Stimulated activated CD8-positive, alpha-beta memory T cell treated with anti-CD3 and anti-CD28 coated beads, Interleukin-2, amount 100 ng/mL, for 48 hours (primary cell): ENCODE data around the gene PSMB2.

Experiments
- DNase-seq, 2 donors: peaks; one replicate each; pipeline ENCODE4 v3.0.0-alpha.2; 2020; ENCODE audit warnings: low read depth in 2 of 2

Gene PSMB2

DNA sequence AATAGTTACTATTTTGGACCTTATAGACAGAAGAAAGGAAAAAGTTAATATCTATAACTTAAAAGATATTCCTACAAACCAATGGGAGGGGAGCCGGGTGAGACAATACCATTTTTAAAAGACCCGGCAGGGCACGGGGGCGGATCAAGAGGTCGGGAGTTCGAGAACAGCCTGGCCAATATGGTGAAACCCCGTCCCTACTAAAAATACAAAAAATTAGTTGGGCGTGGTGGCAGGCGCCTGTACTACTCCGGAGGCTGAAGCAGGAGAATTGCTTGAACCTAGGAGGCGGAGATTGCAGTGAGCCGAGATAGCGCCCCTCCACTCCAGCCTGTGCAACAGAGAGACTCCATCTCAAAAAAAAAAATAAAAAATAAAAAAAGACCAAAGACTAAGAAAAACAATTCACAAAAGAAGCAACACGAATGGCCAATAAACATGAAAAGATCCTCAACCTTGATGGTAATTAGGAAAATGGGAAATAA lies 1.2 kb upstream of the PSMB2 start:
- DNase-seq = no peak

DNA sequence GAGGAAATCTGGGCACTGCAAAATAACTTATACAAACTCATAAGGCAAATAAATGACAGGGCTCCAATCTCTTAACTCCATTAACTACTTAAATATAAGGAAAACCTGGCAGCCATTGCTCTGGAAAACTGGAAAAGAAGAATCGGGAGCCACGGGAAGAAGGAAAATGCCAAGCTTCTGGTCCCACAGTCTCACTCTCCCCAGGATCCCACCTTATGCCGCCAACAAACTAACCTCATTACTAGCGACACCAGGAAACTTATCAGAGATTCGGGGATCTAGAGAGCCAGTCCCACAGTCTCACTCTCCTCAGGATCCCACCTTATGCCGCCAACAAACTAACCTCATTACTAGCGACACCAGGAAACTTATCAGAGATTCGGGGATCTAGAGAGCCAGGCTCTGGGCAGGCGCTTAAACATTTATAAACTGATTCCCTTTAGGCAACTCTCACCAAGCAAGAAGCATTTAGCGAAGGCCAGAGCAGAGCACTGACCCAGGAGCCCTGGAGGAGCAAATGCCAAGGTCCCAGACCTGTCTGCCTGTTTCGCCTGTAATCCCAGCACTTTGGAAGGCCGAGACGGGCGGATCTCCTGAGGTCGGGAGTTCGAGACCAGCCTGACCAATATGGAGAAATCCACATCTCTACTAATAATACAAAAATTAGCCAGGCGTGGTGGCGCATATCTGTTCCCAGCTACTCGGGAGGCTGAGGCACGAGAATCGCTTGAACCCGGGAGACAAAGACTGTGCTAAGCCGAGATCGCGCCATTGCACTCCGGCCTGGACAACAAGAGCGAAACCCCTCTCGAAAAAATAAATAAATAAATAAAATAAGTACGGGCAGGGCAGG lies 720 bp downstream of the PSMB2 start:
- DNase-seq = no peak

DNA sequence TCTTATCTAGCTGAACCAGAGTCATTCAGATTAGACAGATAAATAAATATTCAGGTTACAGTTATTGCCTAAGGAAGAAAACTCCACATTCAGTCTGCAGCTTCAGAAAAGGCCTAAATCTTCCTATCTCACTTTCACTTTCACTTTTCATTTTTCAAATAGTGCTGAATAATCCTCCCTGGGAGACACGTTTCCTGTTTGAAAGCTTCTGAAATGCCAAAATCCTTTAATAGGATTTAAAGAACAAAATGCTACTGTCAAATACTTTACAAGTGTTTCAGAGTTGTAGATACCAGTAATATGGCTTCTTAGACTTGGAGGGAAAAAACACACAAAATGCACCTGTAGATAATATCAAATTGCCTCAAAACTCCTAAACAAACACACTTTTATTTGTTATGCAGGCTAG lies 3.9 kb downstream of the PSMB2 start:
- DNase-seq = no peak

DNA sequence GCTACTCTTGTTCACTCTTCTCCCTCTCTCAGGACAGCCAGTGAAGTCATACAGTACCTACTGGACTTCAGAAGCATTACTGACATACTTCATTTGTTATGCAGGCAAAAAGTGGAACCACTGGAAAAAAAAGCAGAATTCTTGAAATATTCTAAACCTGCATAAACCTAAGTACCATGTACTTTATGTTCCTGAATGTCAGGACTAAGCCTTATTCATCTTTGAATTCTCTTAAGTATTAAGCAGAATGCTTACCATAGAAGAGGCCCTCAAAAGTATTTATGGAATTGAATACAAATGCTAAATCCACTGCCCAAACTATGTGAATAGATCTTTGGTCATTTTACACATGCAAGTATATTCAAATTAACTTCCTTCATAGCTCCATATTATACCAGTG lies 7.8 kb downstream of the PSMB2 start:
- no peak for DNase-seq

DNA sequence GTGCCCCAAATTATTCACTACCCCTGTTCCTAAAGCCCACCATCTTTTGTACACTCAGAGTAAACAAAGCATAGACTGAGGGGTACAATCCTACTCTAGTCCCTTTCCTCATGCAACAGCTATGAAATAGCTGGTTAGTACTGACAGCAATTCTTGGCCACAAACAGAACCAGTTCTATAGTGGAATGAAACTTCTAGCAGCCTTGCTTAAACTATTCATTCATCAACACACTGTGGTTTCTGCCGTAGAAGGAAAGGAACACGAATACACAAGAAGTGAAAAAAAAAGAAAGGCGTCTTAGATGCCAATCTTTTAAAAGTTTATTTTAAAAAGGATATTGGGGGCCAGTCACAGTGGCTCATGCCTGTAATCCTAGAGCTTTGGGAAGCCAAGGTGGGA lies 9.9 kb downstream of the PSMB2 start:
- no peak for DNase-seq

DNA sequence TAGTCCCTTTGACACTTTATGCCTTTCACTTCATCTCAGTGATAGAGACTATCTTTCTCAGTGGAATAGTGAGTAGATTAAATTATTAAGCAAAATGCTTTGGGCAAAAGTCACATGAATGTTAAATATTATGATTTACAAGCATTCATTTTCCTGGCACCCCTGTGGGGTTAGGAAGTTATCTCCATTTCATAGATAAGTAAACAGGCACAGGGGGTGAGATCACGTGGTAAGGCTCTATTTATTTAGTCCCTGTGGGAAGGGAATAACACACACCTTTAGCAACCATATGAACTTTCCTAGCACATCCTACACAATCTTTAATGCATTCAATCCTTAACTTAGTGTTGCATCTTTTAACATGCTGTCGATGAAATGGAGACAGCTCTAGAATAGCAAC lies 12.3 kb downstream of the PSMB2 start:
- DNase-seq = no peak

DNA sequence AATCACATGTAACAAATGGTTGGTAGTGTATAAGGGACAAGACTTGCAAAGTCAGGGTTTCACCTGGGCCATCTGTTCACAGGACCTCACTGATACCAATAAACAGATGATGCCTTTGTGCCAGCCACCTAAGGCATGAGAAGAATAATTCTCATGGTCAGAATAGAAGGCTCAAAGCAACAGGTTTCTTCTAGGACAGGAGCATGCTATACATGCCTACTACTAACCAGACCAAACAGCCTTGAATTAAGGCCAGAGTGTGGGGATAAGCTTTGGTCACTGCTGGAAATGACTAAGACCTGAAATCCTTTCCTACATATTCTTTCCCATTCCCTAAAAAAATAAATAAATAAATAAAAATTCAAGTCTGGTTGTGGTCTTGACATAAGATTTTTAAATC lies 17.5 kb downstream of the PSMB2 start:
- DNase-seq = no peak

DNA sequence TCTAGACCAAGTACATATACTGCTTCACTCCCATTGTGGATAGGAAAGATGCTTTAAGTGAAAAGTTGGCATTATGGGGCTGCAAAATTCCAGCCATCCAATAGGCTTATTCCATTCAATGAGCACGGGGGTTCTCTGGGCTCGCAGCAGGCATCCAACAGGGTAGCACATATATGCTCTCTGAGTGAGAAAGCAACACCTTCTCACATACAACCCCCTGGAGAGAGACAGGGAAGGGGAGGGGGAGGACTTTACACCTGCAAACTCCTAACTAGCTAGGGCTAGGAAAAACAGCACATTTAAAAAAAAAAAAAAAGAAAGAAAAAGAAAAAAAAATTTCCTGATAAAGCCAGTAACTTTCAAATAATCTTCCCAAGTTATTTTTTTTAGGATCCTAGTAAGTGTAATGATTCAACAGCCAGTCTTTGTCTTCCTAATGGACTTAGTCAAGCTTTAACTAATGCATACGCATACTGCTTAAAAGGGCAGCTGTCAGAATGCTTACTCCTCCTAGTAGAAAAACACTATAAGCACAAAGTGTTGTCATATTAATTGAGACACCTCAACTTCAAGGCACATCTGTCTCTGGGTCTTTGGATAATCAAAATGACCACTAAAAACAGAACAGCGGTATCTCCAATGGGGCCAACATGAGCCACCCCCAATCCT lies 18.7 kb downstream of the PSMB2 start:
- DNase-seq = no peak

DNA sequence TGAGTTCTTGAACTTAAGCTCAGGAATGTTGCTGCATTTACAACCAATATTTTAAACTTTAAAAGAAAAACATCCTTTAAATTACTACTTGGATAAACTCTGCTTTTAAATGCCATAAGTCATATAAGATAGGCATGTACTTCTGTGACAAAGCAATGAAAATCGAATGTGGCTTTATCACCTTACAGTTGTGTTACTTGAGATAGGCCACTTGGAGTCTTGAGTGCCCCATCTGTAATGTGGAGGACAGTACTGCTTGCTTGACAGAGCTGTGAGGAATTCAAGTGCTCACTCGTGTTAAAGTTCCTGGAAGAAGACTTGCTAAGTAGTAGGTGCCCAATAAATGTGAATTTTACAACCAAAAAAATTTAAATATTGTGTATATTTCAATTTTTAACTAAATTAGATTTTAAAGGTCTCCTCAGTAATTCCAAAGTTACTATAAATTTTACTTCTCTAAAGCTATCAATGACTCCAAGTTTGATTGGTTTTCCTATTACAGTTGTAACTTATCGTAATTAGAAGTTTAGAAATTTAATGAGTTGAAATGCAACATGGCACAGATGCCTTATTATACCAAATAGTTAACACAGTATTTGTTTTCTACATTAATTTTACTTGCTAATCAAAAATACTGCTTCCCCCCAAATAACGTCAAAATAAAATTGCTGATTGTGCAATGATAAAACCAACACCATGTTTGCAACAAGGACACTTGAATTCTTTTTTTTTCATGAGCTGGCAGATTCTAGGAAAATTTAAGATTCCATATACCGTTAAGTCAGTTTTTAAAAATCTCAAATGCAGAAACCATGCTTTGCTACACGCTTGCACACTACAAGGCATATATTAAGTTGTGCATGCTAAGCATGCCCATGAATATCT lies 21.8 kb downstream of the PSMB2 start:
- no peak for DNase-seq

DNA sequence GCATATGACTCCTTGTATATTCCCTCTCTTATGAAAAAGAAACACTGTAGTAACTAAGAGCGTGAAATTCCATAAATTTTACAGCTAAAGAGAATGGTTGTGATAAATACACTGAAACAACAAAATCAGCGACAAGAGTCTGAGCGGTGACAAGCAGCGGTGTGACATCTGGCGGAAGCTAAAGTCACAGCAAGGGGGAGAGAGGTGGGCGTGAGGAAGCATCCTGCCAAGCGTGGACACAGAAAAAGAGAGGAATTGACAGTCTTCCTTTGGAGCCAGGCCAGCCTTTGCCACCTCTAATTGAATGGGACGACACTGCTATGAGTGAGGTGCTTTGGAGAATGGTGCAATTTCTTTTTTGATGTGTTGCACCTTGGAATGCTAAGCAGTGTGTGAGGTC lies 25.9 kb downstream of the PSMB2 start:
- DNase-seq = no peak

DNA sequence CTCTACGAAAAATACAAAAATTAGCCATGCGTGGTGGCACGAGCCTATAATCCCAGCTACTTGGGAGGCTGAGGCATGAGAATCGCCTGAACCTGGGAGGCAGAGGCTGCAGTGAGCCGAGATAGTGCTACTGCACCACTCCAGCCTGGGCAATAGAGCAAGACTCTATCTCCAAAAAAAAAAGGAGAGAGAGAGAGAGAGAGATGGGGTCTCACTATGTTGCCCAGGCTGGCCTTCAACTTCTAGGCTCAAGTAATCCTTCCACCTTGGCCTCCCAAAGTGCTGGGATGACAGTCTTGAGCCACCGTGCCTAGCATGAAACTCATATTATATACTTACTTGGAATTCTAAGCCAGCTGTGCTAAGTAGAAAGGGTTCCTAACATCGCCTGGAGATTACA lies 29.7 kb downstream of the PSMB2 start:
- no peak for DNase-seq

DNA sequence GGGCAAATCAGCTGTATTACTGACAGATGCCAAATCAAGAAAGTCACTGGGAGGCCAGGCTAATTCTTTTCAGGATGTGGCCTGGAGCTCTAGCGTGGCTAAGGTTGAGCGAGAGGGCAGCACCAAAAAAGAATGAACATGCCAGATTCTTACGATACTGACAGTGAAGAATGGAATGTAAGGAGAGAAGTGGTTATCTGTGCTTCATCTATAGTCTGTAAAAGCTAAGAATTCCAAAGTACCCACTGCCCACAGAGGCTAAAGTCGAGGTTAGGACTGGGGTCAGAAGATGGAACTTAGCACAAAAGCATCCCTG lies 35.5 kb downstream of the PSMB2 start:
- no peak for DNase-seq

DNA sequence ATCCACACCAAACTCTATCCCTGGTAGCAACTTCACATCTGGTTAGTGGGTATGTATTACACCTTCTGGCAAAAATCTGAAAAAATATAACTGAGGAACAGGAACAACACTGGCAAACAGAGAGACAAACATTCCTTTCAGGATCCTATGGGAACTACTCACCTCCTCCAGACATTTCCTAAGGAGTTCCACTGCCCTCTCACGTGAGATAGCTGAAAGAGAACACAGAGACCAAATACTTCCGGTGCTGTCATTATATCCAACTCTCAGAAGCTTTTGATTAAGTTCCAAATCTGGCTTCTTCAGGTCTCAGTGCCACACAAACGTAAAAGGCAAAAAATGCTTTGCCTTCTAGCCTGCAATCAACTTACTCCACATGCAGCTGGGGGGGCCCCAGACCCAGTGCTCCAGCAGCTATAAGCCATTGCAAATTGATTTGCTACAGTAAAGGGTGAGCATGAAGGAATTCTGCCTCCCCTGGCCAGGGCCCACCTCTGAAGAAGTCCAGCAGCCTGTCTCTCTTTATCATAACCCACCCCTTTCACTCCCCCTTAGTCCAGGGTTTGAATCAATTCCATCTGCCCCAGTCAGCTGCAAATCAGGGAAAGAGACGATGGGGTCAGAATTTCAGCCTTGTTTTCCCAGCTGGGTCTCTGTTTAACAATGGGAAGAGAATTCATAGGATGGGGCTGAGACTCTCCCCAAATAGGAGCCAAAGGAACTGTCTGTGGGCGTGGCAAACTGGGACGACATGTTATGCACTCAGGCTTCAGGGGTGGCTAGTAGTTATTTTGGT lies 36.1 kb downstream of the PSMB2 start:
- DNase-seq = no peak

DNA sequence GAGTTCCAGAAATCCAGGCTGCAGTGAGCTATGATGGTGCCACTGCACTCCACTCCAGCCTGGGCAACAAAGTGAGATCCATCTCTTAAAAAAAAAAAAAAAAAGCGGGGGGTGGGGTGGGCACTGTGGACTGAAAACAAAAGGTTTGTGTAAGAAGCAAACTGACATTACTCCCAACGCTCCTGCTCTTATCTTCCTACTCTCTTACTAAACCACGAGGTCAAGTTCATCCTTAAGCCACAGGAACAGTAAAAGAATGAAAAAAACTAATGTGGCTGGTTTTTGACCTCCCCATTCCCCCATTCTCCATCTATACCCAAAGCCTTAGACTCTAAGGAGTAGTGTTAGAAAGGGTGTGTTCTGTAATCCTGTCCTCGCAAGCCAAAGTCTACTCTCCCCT lies 37.4 kb downstream of the PSMB2 start:
- no peak for DNase-seq

DNA sequence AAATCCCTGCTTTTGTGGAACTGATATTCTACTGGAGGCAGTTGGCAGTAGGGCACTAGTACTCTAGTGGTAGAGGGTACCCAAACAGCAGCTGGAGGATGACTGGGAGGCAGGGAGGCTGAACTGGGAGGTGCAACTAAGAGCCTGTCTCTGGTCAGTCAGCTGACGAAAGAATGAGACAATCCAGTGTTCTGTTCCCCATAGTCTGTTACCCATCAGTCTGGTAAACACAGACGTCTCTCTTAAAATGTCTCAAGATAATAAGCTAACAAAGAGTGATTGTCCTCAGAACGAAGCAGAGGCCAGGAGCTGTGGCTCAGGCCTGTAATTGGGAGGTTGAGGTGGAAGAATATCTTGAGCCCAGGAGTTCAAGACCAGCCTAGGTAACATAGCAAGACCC lies 37.9 kb downstream of the PSMB2 start:
- no peak for DNase-seq

DNA sequence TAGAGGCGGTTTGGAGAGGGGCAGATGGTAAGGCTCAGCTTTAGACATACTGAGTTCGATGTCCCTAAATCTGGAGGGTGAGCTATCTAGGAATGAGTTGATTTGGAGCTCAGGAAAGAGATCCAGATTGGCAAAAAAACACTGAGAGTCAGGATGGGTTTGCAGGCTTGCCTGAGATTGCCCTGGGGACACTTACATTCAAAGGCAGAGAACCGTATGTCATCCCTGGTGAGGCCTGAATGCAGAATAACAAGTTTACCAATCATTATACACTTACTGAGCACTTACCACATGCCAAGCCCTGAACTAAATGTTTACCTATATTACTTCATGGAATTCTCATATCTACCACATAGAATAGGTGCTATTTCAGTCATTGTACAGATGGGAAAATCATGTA lies 40.7 kb downstream of the PSMB2 start:
- DNase-seq = no peak

DNA sequence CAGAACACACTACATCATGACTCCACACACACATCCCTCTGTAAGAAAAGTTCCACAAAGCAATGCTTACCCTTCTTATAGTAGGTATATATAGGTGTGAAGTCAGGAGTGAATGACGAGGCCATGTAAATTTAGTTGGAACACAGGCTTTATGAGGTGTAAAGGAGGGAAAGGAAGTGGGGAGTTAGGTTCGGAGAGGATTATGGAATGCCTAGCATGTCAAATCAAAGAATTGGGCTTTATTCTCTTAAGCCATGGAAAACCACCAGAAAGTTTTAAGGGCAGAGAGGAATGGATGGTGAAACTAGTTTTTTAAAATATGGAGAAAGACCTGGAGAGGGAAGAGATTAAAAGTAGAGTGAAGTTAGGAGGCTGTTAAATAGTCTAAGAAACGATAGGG lies 41.9 kb downstream of the PSMB2 start:
- no peak for DNase-seq

DNA sequence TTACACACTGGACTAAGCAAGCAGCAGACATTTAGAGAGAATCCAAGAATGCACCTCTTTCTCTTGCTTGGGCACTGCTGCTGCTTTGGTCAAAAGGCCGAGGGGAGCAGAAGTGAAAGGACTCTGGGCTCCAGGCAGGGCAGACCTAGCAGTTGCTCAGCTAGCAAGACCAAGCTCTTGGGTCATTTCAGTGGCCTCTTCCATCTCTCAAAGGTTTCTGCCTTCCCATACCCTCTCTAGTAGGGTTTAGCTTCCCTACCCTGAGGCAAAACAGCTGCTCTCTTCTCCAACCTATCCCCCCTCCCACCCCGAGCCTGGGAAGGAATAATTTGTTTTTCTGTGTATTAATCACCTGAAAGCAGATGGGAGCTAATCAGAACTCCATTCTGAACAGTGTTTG lies 42.4 kb downstream of the PSMB2 start:
- no peak for DNase-seq

DNA sequence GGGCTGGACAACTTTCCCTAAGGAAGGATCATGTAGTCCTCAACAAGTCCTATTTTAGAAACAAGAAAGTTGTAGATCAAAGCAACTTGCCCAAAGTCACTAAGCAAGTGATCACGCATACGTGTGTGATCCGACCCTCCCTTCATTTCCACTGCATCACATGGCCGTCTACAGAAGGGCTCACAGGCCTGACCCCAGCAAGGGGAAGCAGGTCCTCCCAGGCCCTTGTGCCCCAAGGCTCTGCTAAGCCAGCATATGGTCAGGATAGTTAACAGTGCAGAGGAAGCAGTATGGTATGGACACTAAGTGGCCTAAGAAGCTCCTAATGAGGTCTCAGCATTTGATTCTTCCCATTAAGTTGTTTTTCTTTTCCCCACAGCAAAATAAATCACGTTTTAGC lies 43.5 kb downstream of the PSMB2 start:
- no peak for DNase-seq

DNA sequence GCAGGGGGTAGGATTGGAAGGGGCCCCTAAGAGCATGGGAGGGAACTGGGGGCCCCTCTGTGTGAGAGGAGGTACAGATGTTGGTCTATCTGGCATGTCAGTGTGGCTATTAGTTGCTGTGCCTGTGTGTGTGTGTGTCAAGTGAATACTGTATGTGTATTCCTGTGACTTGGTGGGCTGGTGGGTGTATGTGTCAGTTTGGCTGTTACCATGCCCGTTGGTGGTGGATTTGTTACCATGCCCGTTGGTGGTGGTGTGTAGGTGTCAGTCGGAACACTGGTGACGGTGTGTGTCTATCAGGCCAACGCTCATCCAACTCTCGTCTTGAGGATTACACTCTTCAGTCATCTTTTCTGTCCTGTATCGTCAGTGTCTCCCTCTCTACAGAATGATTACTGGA lies 45.6 kb downstream of the PSMB2 start:
- DNase-seq = no peak

DNA sequence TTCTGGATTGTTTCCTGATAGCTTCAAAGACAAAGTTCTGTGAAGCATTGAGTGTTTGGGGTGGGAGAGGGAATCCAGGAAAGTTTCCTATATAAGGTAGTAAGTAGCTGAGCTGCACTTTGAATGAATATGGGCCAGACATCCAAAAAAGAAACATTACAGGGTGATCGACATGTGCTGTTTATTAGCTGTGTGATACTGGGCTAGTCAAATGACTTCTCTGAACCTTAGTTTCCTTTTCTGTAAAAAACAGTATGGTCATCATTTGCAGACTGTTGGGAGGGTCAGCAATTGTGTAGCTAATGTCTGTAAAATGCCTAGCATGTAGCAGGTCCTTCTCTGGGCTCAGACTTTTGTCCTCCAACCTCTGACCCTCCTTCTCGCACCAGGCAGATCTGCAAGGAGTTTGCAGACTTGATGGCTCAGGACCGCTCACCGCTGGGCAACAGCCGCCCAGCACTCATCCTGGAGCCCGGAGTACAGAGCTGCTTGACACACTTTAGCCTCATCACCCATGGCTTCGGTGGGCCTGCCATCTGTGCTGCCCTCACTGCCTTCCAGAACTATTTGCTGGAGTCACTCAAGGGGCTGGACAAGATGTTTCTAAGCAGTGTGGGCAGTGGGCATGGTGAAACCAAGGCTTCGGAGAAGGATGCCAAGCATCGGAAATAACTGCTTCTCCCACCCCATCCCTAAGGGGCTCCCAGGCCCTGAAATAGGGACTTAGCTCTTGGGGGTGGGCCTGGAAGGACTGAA lies 47.1 kb downstream of the PSMB2 start:
- no peak for DNase-seq
